SK-N-SH (cell line): ENCODE data around the gene OR51S1. TPM values are rescaled to one million over a fixed set of nuclear protein-coding genes. Genes with fewer than 3 reads are reported as not detected.

ENCODE experiments used
- CTCF ChIA-PET: fragments of 300-600, 350-600 bp; formaldehyde crosslinking; extraction: SDS; loops from one replicate; lab custom pipeline; 2021; lab: Yijun Ruan, JAX
- POLR2A ChIA-PET: fragments of 350-600 bp; sonication (Branson Sonifier 250); formaldehyde crosslinking; extraction: SDS; loops from one replicate; lab custom pipeline; 2020; ENCODE audit warnings: antibody characterized with exemption, inconsistent platforms; lab: Yijun Ruan, JAX
- DNase-seq: peaks from one replicate; pipeline ENCODE4 v3.0.0; 2012
- H2AFZ ChIP-seq: fragments of 200-600 bp; sonication (generic); 2 replicates; pipeline ENCODE4 v1.8.1; 2016; ENCODE audit warnings: antibody characterized with exemption, mild to moderate bottlenecking, low read depth
- H3F3A ChIP-seq: fragments of 200-600 bp; sonication (generic); replicated peaks from 2 replicates; pipeline ENCODE3; 2016; ENCODE audit warnings: antibody characterized with exemption, mild to moderate bottlenecking; ENCODE audit not compliant: insufficient read depth
- H3K27ac ChIP-seq, 2 experiments: fragments of 200-500 bp in 1 of 2; fragments of 200-600 bp in 1 of 2; sonication (Bioruptor generic) in 1 of 2; sonication (generic), shearing (Covaris generic) in 1 of 2; 2 replicates each; pipeline versions ENCODE4 v1.5.1 to v1.6.1; 2014 to 2016; ENCODE audit warnings: low read depth in 2 of 2, inconsistent platforms in 1 of 2, low read length in 1 of 2, mild to moderate bottlenecking in 1 of 2, mixed read lengths in 1 of 2
- H3K27me3 ChIP-seq: fragments of 200-600 bp; sonication (generic), shearing (Covaris generic); 2 replicates; pipeline ENCODE4 v1.6.1; 2016; ENCODE audit warnings: mixed run types; ENCODE audit not compliant: insufficient read depth
- H3K36me3 ChIP-seq, 2 experiments: fragments of 200-500 bp in 1 of 2; fragments of 200-600 bp in 1 of 2; sonication (Bioruptor generic) in 1 of 2; sonication (generic) in 1 of 2; replicated peaks in 1 of 2; 2 replicates each; pipeline versions ENCODE3 to v1.5.1; 2014 to 2016; ENCODE audit warnings: low read length in 1 of 2, mild to moderate bottlenecking in 1 of 2; ENCODE audit not compliant: insufficient read depth in 2 of 2, control insufficient read depth in 1 of 2
- H3K4me1 ChIP-seq, 2 experiments: fragments of 200-500 bp in 1 of 2; fragments of 200-600 bp in 1 of 2; sonication (Bioruptor generic) in 1 of 2; sonication (generic), shearing (Covaris generic) in 1 of 2; 2 replicates each; pipeline versions ENCODE4 v1.5.1 to v1.6.1; 2014 to 2016; ENCODE audit warnings: low read depth in 1 of 2, low read length in 1 of 2, mixed run types in 1 of 2; ENCODE audit not compliant: insufficient read depth in 2 of 2, control insufficient read depth in 1 of 2
- H3K4me2 ChIP-seq: fragments of 200-600 bp; sonication (generic), shearing (Covaris generic); 2 replicates; pipeline ENCODE4 v1.6.1; 2017; ENCODE audit warnings: mixed run types
- H3K4me3 ChIP-seq, 2 experiments: fragments of 200-500 bp in 1 of 2; fragments of 200-600 bp in 1 of 2; sonication (Bioruptor generic) in 1 of 2; sonication (generic), shearing (Covaris generic) in 1 of 2; 2 replicates each; pipeline versions ENCODE4 v1.5.1 to v1.8.1; 2014 to 2016; ENCODE audit warnings: low read depth in 2 of 2, inconsistent platforms in 1 of 2, low read length in 1 of 2, mild to moderate bottlenecking in 1 of 2, mixed read lengths in 1 of 2, moderate library complexity in 1 of 2
- H3K79me2 ChIP-seq: fragments of 200-600 bp; sonication (generic); 2 replicates; pipeline ENCODE4 v1.8.1; 2017; ENCODE audit warnings: mild to moderate bottlenecking; ENCODE audit not compliant: insufficient read depth
- H3K9ac ChIP-seq: fragments of 200-600 bp; sonication (generic); 2 replicates; pipeline ENCODE4 v1.6.1; 2017; ENCODE audit warnings: mixed run types
- H3K9me2 ChIP-seq: fragments of 200-600 bp; sonication (generic); 2 replicates; pipeline ENCODE4 v1.6.1; 2017; ENCODE audit warnings: mixed run types
- H3K9me3 ChIP-seq: fragments of 200-600 bp; sonication (generic); 2 replicates; pipeline ENCODE4 v1.6.1; 2017; ENCODE audit warnings: mixed run types, mild to moderate bottlenecking, moderate library complexity
- H4K20me1 ChIP-seq: fragments of 200-600 bp; sonication (generic); 2 replicates; pipeline ENCODE4 v1.6.1; 2017; ENCODE audit warnings: mild to moderate bottlenecking, mixed run types; ENCODE audit not compliant: insufficient read depth
- CHD2 ChIP-seq: fragments of 150-350 bp; IDR thresholded peaks from 2 replicates; pipeline ENCODE4 v1.6.1; 2018; ENCODE audit warnings: low read length; ENCODE audit not compliant: partially characterized antibody
- EP300 ChIP-seq, 2 experiments: IDR thresholded peaks; 2 replicates each; pipeline versions ENCODE4 v1.4.0 to v1.6.1; 2012; ENCODE audit warnings: borderline replicate concordance in 1 of 2, low read depth in 1 of 2, low read length in 1 of 2
- EZH2phosphoT487 ChIP-seq: fragments of 200-600 bp; sonication (generic); IDR thresholded peaks from 2 replicates; pipeline ENCODE4 v1.6.1; 2017; ENCODE audit warnings: low read depth, mixed run types, mild to moderate bottlenecking, antibody characterized with exemption, moderate library complexity, borderline replicate concordance
- FOXJ3 ChIP-seq: sonication (generic); formaldehyde crosslinking; IDR thresholded peaks from 2 replicates; pipeline ENCODE4 v1.5.1; 2020; ENCODE audit warnings: mild to moderate bottlenecking, missing genetic modification reagents
- FOXM1 ChIP-seq: IDR thresholded peaks from 2 replicates; pipeline ENCODE4 v1.4.0; 2012; ENCODE audit warnings: low read depth, mild to moderate bottlenecking
- MXI1 ChIP-seq: IDR thresholded peaks from 2 replicates; pipeline ENCODE4 v1.6.1; 2012; ENCODE audit warnings: mild to moderate bottlenecking, low read depth, low read length, improper control_type of control experiment
- NRF1 ChIP-seq: IDR thresholded peaks from 2 replicates; pipeline ENCODE4 v1.6.1; 2012; ENCODE audit warnings: low read depth, mild to moderate bottlenecking, low read length
- RAD21 ChIP-seq: IDR thresholded peaks from 2 replicates; pipeline ENCODE4 v1.6.1; 2012; ENCODE audit warnings: mild to moderate bottlenecking, low read length
- RFX5 ChIP-seq: IDR thresholded peaks from 2 replicates; pipeline ENCODE4 v1.6.1; 2012; ENCODE audit warnings: mild to moderate bottlenecking, improper control_type of control experiment, low read length
- RXRA ChIP-seq: IDR thresholded peaks from 2 replicates; pipeline ENCODE4 v1.4.0; 2012; ENCODE audit warnings: low read depth, mild to moderate bottlenecking, borderline replicate concordance
- SMC3 ChIP-seq: IDR thresholded peaks from 2 replicates; pipeline ENCODE4 v1.6.1; 2012; ENCODE audit warnings: low read depth, low read length, improper control_type of control experiment
- TAF1 ChIP-seq: IDR thresholded peaks from 2 replicates; pipeline ENCODE4 v1.6.1; 2012; ENCODE audit warnings: low read depth, mild to moderate bottlenecking, low read length, moderate library complexity, borderline replicate concordance
- TEAD4 ChIP-seq: IDR thresholded peaks from 2 replicates; pipeline ENCODE4 v1.4.0; 2012; ENCODE audit warnings: mild to moderate bottlenecking, borderline replicate concordance; ENCODE audit not compliant: insufficient read depth
- WGBS: methylation state at CpG from one replicate; pipeline ENCODE4 v1.1.6; 2017; ENCODE audit warnings: low lambda C conversion rate; 5-methylcytosine and 5-hydroxymethylcytosine counted together
- polyA plus RNA-seq, 3 experiments: library from polyadenylated mRNA; depleted of rRNA; stranded (reverse); fragments of >200 nt; gene quantifications; 2 replicates each; pipeline ENCODE4 v1.2.3, GENCODE V29; 2012
- TF ChIP-seq, protein P1 (sequence below): fragments of 150-350 bp; IDR thresholded peaks from 2 replicates; pipeline ENCODE4 v1.6.1; 2016; ENCODE audit warnings: mild to moderate bottlenecking, low read depth, low read length
- TF ChIP-seq, protein P2 (sequence below): fragments of 150-350 bp; IDR thresholded peaks from 2 replicates; pipeline ENCODE4 v1.6.1; 2017; ENCODE audit warnings: antibody characterized with exemption, low read length, low read depth, borderline replicate concordance
- TF ChIP-seq, protein P3 (sequence below): IDR thresholded peaks from 2 replicates; pipeline ENCODE4 v1.4.0; 2012; ENCODE audit warnings: low read depth, borderline replicate concordance
- TF ChIP-seq, protein P4 (sequence below): IDR thresholded peaks from 2 replicates; pipeline ENCODE4 v1.4.0; 2012; ENCODE audit warnings: low read depth

OR51S1 gene
- polyA plus RNA-seq, 1 of the 3 experiments (the other 2 are of a cell fraction): not detected

DNA sequence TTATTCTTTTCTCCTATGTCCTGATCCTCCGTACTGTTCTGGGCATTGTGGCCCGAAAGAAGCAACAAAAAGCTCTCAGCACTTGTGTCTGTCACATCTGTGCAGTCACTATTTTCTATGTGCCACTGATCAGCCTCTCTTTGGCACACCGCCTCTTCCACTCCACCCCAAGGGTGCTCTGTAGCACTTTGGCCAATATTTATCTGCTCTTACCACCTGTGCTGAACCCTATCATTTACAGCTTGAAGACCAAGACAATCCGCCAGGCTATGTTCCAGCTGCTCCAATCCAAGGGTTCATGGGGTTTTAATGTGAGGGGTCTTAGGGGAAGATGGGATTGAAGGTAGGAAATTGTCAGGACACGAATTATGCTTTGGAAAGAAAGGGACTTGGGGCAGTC, 33.5 kb upstream of the OR51S1 start (continued):
- TF ChIP-seq TEAD4: no peak
- TF ChIP-seq, protein P1, sequence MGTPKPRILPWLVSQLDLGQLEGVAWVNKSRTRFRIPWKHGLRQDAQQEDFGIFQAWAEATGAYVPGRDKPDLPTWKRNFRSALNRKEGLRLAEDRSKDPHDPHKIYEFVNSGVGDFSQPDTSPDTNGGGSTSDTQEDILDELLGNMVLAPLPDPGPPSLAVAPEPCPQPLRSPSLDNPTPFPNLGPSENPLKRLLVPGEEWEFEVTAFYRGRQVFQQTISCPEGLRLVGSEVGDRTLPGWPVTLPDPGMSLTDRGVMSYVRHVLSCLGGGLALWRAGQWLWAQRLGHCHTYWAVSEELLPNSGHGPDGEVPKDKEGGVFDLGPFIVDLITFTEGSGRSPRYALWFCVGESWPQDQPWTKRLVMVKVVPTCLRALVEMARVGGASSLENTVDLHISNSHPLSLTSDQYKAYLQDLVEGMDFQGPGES: no peak
- no peak for TF ChIP-seq FOXM1
- TF ChIP-seq RFX5: no peak
- TF ChIP-seq, protein P2, sequence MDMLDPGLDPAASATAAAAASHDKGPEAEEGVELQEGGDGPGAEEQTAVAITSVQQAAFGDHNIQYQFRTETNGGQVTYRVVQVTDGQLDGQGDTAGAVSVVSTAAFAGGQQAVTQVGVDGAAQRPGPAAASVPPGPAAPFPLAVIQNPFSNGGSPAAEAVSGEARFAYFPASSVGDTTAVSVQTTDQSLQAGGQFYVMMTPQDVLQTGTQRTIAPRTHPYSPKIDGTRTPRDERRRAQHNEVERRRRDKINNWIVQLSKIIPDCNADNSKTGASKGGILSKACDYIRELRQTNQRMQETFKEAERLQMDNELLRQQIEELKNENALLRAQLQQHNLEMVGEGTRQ: no peak

DNA sequence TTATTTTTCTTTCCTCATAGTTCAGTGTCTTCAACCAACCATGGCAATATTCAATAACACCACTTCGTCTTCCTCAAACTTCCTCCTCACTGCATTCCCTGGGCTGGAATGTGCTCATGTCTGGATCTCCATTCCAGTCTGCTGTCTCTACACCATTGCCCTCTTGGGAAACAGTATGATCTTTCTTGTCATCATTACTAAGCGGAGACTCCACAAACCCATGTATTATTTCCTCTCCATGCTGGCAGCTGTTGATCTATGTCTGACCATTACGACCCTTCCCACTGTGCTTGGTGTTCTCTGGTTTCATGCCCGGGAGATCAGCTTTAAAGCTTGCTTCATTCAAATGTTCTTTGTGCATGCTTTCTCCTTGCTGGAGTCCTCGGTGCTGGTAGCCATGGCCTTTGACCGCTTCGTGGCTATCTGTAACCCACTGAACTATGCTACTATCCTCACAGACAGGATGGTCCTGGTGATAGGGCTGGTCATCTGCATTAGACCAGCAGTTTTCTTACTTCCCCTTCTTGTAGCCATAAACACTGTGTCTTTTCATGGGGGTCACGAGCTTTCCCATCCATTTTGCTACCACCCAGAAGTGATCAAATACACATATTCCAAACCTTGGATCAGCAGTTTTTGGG, 33.0 kb upstream of the OR51S1 start, which contains the start of gene OR51T1:
TSS of gene OR51T1 (plus strand) at position 41 of the 641 bp plus-strand sequence. CDS start at position 41, 0 bp downstream.
- Histone ChIP-seq H3K9ac (no peak within 1 kb of the TSS), H4K20me1 (no peaks in the 10 kb centered on the region), H3K4me3 (no peak within 1 kb of the TSS), H3K4me2 (no peak within 1 kb of the TSS), H3K27ac (no peak within 1 kb of the TSS), H3K36me3 (no peaks in the 10 kb centered on the region), H2AFZ (no peak within 1 kb of the TSS), H3K27me3 (no peaks in the 10 kb centered on the region), H3K4me1 (no peaks in the 10 kb centered on the region), H3K9me3 (no peaks in the 10 kb centered on the region), H3K79me2 (no peaks in the 10 kb centered on the region), H3F3A (no peaks in the 10 kb centered on the region), H3K9me2 (no peaks in the 10 kb centered on the region)
- POLR2A ChIA-PET: no interaction called here
- CTCF ChIA-PET: no interaction called here
- DNase-seq: no peak
- 3% methylated on average over 8 of the region's 8 CpGs for WGBS
- TF ChIP-seq EZH2phosphoT487 (no peak), RAD21 (no peak), CHD2 (no peak)
- TF ChIP-seq, protein P3, sequence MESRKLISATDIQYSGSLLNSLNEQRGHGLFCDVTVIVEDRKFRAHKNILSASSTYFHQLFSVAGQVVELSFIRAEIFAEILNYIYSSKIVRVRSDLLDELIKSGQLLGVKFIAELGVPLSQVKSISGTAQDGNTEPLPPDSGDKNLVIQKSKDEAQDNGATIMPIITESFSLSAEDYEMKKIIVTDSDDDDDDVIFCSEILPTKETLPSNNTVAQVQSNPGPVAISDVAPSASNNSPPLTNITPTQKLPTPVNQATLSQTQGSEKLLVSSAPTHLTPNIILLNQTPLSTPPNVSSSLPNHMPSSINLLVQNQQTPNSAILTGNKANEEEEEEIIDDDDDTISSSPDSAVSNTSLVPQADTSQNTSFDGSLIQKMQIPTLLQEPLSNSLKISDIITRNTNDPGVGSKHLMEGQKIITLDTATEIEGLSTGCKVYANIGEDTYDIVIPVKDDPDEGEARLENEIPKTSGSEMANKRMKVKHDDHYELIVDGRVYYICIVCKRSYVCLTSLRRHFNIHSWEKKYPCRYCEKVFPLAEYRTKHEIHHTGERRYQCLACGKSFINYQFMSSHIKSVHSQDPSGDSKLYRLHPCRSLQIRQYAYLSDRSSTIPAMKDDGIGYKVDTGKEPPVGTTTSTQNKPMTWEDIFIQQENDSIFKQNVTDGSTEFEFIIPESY: no peak

DNA sequence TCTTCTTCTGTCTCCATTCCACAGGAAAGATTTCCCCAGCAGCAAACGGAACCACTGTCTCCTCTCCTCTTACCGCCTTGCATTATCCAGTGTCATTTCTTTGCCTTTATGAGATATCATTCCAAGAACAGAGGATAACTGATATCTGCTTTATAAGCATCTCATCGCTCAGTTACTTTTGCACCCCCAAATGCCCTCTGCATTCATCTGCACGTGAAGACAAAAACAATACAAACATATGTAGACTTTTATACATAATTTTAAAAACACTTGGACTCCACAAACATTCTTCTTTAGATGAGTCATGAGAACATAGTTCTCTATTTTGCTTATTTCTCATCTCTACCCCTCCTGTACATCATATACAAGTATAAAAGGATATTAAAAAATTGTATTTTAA, 32.2 kb upstream of the OR51S1 start:
- Histone ChIP-seq H3K9me3 (no peaks in the 10 kb centered on the region), H3K27ac (no peak overlapping the region), H3K9ac (no peak overlapping the region), H3K4me2 (no peak overlapping the region), H4K20me1 (no peaks in the 10 kb centered on the region), H3K4me3 (no peak overlapping the region), H3K27me3 (no peaks in the 10 kb centered on the region), H3F3A (no peaks in the 10 kb centered on the region), H2AFZ (no peak overlapping the region), H3K79me2 (no peaks in the 10 kb centered on the region), H3K4me1 (no peaks in the 10 kb centered on the region), H3K9me2 (no peaks in the 10 kb centered on the region), H3K36me3 (no peaks in the 10 kb centered on the region)
- DNase-seq: no peak
- POLR2A ChIA-PET: no interaction called here
- CTCF ChIA-PET: no interaction called here
- WGBS: 1% methylated on average over 4 of the region's 4 CpGs
- TF ChIP-seq, protein P4, sequence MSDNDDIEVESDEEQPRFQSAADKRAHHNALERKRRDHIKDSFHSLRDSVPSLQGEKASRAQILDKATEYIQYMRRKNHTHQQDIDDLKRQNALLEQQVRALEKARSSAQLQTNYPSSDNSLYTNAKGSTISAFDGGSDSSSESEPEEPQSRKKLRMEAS: no peak
- TF ChIP-seq FOXJ3 (CRISPR knock-in tag) (no peak), NRF1 (no peak), MXI1 (no peak), EP300 (IDR thresholded peaks at IDR 0.05; ENCODE audit: borderline replicate concordance in 1 of 2, low read depth in 1 of 2, low read length in 1 of 2) (no peak), RXRA (no peak), SMC3 (no peak), EZH2phosphoT487 (no peak), TAF1 (no peak)
- TF ChIP-seq, protein P3: no peak
- TF ChIP-seq, protein P2: no peak
